Left lung (tissue), 10 donors: ENCODE results near the gene SLC4A3. TPM values are rescaled to one million over a fixed set of nuclear protein-coding genes. Genes with fewer than 3 reads are reported as not detected.

Experiments
- ATAC-seq: fragments of 200-7000 bp; cut with Tn5 transposase; one replicate; pipeline ENCODE4 v1.9.1; 2020; ENCODE audit warnings: moderate library complexity
- DNase-seq, 4 donors: peaks; one replicate each; pipeline ENCODE4 v3.0.0-alpha.2; 2013 to 2020
- H3K27ac ChIP-seq, 2 donors: fragments of 200-600 bp; sonication (generic) in 1 of 2; one replicate each; pipeline versions ENCODE4 v1.5.0 to v1.8.0; 2020 to 2021
- H3K27me3 ChIP-seq, 2 donors: fragments of 200-600 bp; sonication (generic) in 1 of 2; one replicate each; pipeline versions ENCODE4 v1.5.0 to v1.8.0; 2020 to 2021
- H3K36me3 ChIP-seq, 2 donors: fragments of 200-600 bp; sonication (generic) in 1 of 2; one replicate each; pipeline versions ENCODE4 v1.5.0 to v1.8.0; 2020 to 2021
- H3K4me1 ChIP-seq, 2 donors: fragments of 200-600 bp; one replicate each; pipeline ENCODE4 v1.8.0; 2021
- H3K4me3 ChIP-seq, 2 donors: fragments of 200-600 bp; sonication (generic) in 1 of 2; one replicate each; pipeline versions ENCODE4 v1.5.0 to v1.8.0; 2020 to 2021; ENCODE audit warnings: mild to moderate bottlenecking in 1 of 2
- H3K9me3 ChIP-seq, 2 donors: fragments of 200-600 bp; sonication (generic) in 1 of 2; one replicate each; pipeline versions ENCODE4 v1.5.0 to v1.8.0; 2020 to 2021
- intact Hi-C, 2 donors: fragments of 100-400 bp; cut with DNase I; formaldehyde crosslinking; loops; one replicate each; pipeline versions ENCODE4 v1.11.2 to v1.14.2; 2022
- polyA plus RNA-seq, 6 donors: library from polyadenylated mRNA; unstranded; fragments of 120-200 nt; gene quantifications; one replicate each; pipeline ENCODE4 v1.2.1, GENCODE V29; 2013; ENCODE audit not compliant: insufficient read length in 6 of 6
- total RNA-seq, 2 donors: library from RNA; stranded (reverse); fragmentation: NEBNext Ultra II Directional; extraction: Animal tissue kit (Norgen Biotek cat#: 25700); gene quantifications; one replicate each; pipeline ENCODE4 v1.2.1, GENCODE V29; 2021
- TF ChIP-seq, protein P1 (sequence below), 2 donors: fragments of 200-600 bp; sonication (generic) in 1 of 2; IDR thresholded peaks; one replicate each; pipeline versions ENCODE4 v1.5.0 to v1.8.0; 2021; ENCODE audit warnings: antibody characterized with exemption in 2 of 2
- donor health status: DM: no; HTN: yes; CAD: no.
- donor health status: DM: no; HTN: no; CAD: no.

Gene SLC4A3
- total and polyA plus RNA-seq, 8 donors: 2.9 to 13.3 (median 9.8) TPM

GRCh38 chr2:219643084-219643473 is 15.6 kb downstream of the SLC4A3 start:
- H3K9me3 ChIP-seq: no peaks in the 10 kb centered on the region
- no peak overlapping the region for H3K4me3 ChIP-seq
- no peak overlapping the region for H3K27ac ChIP-seq
- H3K4me1 ChIP-seq: peaks cover 9 to 13% of the 10 kb centered on the region in 2 donors
- intact Hi-C loops: loop anchor here in 1 of 2 donors (5.0 kb wide), 1 partner anchor 101 kb away; the partner anchor contains the start of genes CHPF and TMEM198
- no peak for DNase-seq
- no peak for ATAC-seq
- TF ChIP-seq, protein P1, sequence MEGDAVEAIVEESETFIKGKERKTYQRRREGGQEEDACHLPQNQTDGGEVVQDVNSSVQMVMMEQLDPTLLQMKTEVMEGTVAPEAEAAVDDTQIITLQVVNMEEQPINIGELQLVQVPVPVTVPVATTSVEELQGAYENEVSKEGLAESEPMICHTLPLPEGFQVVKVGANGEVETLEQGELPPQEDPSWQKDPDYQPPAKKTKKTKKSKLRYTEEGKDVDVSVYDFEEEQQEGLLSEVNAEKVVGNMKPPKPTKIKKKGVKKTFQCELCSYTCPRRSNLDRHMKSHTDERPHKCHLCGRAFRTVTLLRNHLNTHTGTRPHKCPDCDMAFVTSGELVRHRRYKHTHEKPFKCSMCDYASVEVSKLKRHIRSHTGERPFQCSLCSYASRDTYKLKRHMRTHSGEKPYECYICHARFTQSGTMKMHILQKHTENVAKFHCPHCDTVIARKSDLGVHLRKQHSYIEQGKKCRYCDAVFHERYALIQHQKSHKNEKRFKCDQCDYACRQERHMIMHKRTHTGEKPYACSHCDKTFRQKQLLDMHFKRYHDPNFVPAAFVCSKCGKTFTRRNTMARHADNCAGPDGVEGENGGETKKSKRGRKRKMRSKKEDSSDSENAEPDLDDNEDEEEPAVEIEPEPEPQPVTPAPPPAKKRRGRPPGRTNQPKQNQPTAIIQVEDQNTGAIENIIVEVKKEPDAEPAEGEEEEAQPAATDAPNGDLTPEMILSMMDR (IDR thresholded peaks at IDR 0.05): no peak
- no peaks in the 10 kb centered on the region for H3K36me3 ChIP-seq
- peaks cover 0 to 23% of the 10 kb centered on the region in 2 donors for H3K27me3 ChIP-seq

GRCh38 chr2:219643788-219644398 is 16.5 kb downstream of the SLC4A3 start:
- ATAC-seq (no peak), DNase-seq (no peak)
- no peaks in the 10 kb centered on the region for H3K36me3 ChIP-seq
- H3K4me1 ChIP-seq: peaks cover 9 to 13% of the 10 kb centered on the region in 2 donors
- no peaks in the 10 kb centered on the region for H3K9me3 ChIP-seq
- intact Hi-C loops: loop anchor here in 1 of 2 donors (5.0 kb wide), 1 partner anchor 102 kb away; the partner anchor contains the start of genes CHPF and TMEM198
- no peak overlapping the region for H3K27ac ChIP-seq
- H3K4me3 ChIP-seq: no peak overlapping the region
- TF ChIP-seq, protein P1 (IDR thresholded peaks at IDR 0.05): no peak
- peaks cover 0 to 23% of the 10 kb centered on the region in 2 donors for H3K27me3 ChIP-seq

DNA sequence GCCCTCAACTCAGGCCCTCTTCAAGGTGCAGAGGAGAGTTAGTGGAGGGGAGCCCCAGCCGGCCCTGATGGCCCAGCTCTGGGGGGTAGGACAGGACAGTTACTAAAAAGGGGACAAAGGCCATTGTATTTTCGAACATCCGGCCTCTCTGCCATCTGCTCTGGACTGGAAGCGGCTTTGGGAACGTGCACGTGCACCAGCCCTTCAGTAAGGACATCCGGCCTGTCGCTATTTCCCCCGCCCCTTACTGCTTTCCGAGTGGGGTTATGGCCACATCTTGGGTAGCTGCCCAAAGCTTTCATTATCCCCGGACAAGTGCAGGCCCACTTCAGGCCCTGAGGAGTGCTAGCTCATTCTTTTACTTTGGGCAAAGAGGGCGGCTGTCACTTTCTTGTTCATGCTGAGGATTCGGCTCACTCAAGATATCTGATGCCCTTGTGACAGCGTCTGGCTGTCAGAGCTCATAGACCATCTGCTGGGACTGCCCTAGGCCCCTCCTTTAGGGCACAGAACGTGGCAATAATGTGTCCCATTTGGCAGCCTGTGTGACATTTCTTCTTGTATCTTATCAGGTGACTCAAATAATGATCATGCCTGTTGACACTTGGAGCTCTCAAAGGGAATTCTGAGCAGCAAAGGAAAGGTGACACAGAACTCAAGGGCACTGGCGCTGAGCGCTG is 17.5 kb downstream of the SLC4A3 start:
- DNase-seq (peak in 3 of 4 donors; percentile 65 to 84 (median 69)), ATAC-seq (peak; percentile 52)
- Histone ChIP-seq H3K27ac (peak overlapping the region; percentile 29 to 59), H3K9me3 (no peaks in the 10 kb centered on the region), H3K4me3 (no peak overlapping the region), H3K4me1 (peaks cover 9 to 13% of the 10 kb centered on the region in 2 donors), H3K36me3 (no peaks in the 10 kb centered on the region), H3K27me3 (peaks cover 0 to 18% of the 10 kb centered on the region in 2 donors)
- intact Hi-C loops: loop anchor here in 1 of 2 donors (5.0 kb wide), 1 partner anchor 103 kb away; the partner anchor contains the start of genes CHPF and TMEM198
- TF ChIP-seq, protein P1 (IDR thresholded peaks at IDR 0.05): no peak

DNA sequence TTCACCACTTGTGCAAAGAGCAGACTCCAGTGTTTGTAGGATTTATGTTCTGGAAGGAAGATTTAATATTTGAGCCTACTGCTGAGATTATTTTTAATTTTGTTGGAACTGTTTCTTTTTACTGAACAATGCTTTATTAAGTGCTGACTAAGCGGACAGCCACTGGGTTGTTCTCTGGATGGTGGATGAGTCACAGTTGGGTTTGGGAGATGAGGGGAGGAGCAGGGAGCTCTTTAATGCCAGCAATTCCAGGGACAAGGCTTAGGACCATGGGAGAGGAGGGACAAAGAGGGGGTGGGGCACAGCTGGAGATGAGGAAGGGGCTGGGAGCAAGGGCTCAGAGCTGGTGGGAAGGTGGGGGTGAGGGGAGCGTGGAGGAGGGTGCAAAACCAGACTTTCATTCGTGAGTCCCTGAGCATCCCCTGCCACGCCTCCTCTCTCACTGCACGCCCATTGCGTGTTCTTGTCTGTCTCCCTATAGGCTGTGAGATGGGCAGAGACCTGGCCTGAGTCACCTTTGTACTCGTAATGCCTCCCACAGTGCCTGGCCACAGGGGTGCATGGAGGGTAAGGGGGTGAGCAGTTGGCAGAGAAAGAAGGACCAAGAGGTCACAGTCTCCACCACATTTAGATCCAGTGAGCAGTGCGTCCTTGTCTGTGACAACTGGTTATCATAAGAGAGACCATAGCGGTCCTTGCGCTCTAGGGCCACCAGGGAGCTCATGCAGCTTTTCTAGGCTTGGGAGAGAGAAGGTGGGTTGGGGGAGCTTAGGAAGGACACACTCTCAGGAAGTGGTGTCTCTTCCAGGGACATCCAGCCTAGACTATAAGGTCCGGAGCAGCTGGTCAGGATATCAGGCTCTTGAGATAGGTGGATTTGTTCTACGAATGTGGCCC is 18.4 kb downstream of the SLC4A3 start:
- TF ChIP-seq, protein P1 (IDR thresholded peaks at IDR 0.05): no peak
- H3K4me3 ChIP-seq: no peak overlapping the region
- peaks cover 0 to 20% of the 10 kb centered on the region in 2 donors for H3K27me3 ChIP-seq
- DNase-seq: peak in 1 of 4 donors; percentile 42
- H3K4me1 ChIP-seq: peaks cover 9 to 13% of the 10 kb centered on the region in 2 donors
- intact Hi-C loops: no loop called here
- no peaks in the 10 kb centered on the region for H3K36me3 ChIP-seq
- H3K9me3 ChIP-seq: no peaks in the 10 kb centered on the region
- peak; percentile 47 for ATAC-seq
- peak overlapping the region in 1 of 2 donors; percentile 59 for H3K27ac ChIP-seq
